ENCODE data around the gene OCA2.

DNA sequence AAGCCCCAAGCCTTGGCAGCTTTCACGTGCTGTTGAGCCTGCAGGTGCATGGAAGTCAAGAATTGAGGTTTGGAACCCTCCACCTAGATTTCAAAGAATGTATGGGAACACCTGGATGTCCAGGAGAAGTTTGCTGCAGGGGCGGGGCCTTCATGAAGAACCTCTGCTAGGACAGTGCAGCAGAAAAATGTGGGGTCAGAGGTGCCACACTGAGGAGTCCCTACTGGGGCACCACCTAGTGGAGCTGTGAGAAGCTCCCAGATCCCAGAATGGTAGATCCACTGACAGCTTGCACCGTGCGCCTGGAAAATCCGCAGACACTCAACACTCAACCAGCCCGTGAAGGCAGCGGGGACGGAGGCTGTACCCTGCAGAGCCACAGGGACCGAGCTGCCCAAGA is 201.6 kb downstream of the OCA2 start:
- TF ChIP-seq POLR2AphosphoS5 (IDR thresholded peaks at IDR 0.05; ENCODE audit: low read depth, low read length) (no peak), SIN3A (IDR thresholded peaks at IDR 0.05; ENCODE audit: borderline replicate concordance, insufficient read depth, low read length) (no peak), TAF1 (IDR thresholded peaks at IDR 0.05; ENCODE audit: borderline replicate concordance, insufficient read depth, low read length) (no peak)
- TF ChIP-seq, protein P1, sequence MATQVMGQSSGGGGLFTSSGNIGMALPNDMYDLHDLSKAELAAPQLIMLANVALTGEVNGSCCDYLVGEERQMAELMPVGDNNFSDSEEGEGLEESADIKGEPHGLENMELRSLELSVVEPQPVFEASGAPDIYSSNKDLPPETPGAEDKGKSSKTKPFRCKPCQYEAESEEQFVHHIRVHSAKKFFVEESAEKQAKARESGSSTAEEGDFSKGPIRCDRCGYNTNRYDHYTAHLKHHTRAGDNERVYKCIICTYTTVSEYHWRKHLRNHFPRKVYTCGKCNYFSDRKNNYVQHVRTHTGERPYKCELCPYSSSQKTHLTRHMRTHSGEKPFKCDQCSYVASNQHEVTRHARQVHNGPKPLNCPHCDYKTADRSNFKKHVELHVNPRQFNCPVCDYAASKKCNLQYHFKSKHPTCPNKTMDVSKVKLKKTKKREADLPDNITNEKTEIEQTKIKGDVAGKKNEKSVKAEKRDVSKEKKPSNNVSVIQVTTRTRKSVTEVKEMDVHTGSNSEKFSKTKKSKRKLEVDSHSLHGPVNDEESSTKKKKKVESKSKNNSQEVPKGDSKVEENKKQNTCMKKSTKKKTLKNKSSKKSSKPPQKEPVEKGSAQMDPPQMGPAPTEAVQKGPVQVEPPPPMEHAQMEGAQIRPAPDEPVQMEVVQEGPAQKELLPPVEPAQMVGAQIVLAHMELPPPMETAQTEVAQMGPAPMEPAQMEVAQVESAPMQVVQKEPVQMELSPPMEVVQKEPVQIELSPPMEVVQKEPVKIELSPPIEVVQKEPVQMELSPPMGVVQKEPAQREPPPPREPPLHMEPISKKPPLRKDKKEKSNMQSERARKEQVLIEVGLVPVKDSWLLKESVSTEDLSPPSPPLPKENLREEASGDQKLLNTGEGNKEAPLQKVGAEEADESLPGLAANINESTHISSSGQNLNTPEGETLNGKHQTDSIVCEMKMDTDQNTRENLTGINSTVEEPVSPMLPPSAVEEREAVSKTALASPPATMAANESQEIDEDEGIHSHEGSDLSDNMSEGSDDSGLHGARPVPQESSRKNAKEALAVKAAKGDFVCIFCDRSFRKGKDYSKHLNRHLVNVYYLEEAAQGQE (IDR thresholded peaks at IDR 0.05; ENCODE audit: insufficient read depth in 1 of 2, low read depth in 2 of 2, low read length in 2 of 2), result no peak

Measured in PFSK-1 (cell line).